Measurements from ENCODE around the gene FSD1.

- TF ChIP-seq CTCF (conservative IDR thresholded peaks at IDR 0.05), result no peak
- no peak for TF ChIP-seq EZH2 (IDR thresholded peaks at IDR 0.05; ENCODE audit: low read depth)
Measured at GRCh38 chr19:4323692-4324091, 19.3 kb downstream of the FSD1 start.

Measured in PC-9 (cell line).